ENCODE measurements around the gene MBNL2.

- no peak for TF ChIP-seq MAFK (conservative IDR thresholded peaks at IDR 0.05 in 1 of 2, IDR thresholded peaks at IDR 0.05 in 1 of 2; ENCODE audit: low read length in 2 of 2)
- no peak for TF ChIP-seq PHB2 (IDR thresholded peaks at IDR 0.05; ENCODE audit: partially characterized antibody)
- no peak for TF ChIP-seq ZBTB7A (CRISPR knock-in tag; IDR thresholded peaks at IDR 0.05)
- no peak for TF ChIP-seq GLMP (CRISPR knock-in tag; IDR thresholded peaks at IDR 0.05; ENCODE audit: borderline replicate concordance)
These were observed 95.8 kb downstream of the MBNL2 start for GRCh38 chr13:97317933-97318332.
